HL-60 (cell line): Measurements from ENCODE around the gene MAK.

Source experiments
- DNase-seq, 2 experiments: peaks; one replicate each; pipeline ENCODE4 v3.0.0-alpha.2; 2010 to 2020; ENCODE audit warnings: low read depth in 1 of 2, low spot score in 1 of 2
- H3K27ac ChIP-seq: fragments of 250-450 bp; sonication (Bioruptor Pico); replicated peaks from 2 replicates; pipeline ENCODE4 v1.5.1; 2020; ENCODE audit warnings: mild to moderate bottlenecking, moderate library complexity
- H3K27me3 ChIP-seq: fragments of 250-450 bp; sonication (Bioruptor Pico); 2 replicates; pipeline ENCODE4 v1.5.1; 2021; ENCODE audit warnings: mild to moderate bottlenecking, moderate library complexity; ENCODE audit not compliant: insufficient read depth, poor library complexity, severe bottlenecking
- H3K4me3 ChIP-seq: replicated peaks from 2 replicates; pipeline ENCODE4 v1.5.1; 2011; ENCODE audit warnings: mild to moderate bottlenecking, control low read depth, low read length; ENCODE audit not compliant: insufficient read depth
- CTCF ChIP-seq: IDR thresholded peaks from one replicate; pipeline ENCODE4 v1.5.1; 2011; ENCODE audit warnings: low read length, control low read depth, inconsistent platforms; ENCODE audit not compliant: insufficient read depth
- GABPA ChIP-seq: IDR thresholded peaks from 2 replicates; pipeline ENCODE4 v1.6.1; 2012; ENCODE audit warnings: low read depth
- POLR2AphosphoS5 ChIP-seq: IDR thresholded peaks from 2 replicates; pipeline ENCODE4 v1.6.1; 2012; ENCODE audit warnings: low read depth
- REST ChIP-seq: IDR thresholded peaks from 2 replicates; pipeline ENCODE4 v1.6.1; 2012; ENCODE audit warnings: low read depth; ENCODE audit not compliant: insufficient replicate concordance
- SPI1 ChIP-seq: IDR thresholded peaks from 2 replicates; pipeline ENCODE4 v1.6.1; 2012; ENCODE audit warnings: low read depth, mild to moderate bottlenecking, borderline replicate concordance

Gene MAK

DNA sequence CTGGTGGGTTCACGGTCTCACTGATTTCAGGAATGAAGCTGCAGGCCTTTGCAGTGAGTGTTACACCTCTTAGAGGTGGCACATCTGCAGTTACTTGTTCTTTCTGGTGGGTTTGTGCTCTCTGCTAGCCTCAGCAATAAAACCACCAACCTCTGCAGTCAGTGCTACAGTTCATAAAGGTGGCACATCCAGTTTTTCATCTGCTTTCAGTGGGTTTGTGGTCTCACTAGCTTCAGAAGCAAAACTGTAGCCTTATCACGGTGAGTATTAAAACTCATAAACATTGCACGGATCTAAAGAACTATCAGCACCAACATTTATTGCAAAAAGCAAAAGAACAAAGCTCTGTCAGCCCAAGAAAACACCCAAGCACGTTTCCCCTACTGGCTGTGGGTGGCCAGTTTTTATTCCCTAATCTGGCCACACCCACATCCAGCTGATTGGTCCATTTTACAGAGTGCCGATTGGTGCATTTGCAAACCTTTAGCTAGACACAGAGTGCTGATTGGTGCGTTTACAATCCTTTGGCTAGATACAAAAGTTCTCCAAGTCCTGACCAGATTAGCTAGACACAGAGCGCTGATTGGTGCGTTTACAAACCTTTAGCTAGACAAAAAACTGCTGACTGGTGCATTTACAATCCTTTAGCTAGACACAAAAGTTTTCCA is 118.9 kb downstream of the MAK start:
- peak overlapping the region; percentile 83 for H3K27ac ChIP-seq
- TF ChIP-seq CTCF (no peak), GABPA (no peak), SPI1 (no peak), POLR2AphosphoS5 (no peak), REST (no peak)
- peak in 1 of 2 experiments; percentile 18 for DNase-seq
- no peaks in the 10 kb centered on the region for H3K27me3 ChIP-seq
- H3K4me3 ChIP-seq: peak overlapping the region; percentile 49

- Histone ChIP-seq H3K4me3 (no peak overlapping the region), H3K27me3 (no peaks in the 10 kb centered on the region), H3K27ac (no peak overlapping the region)
- DNase-seq: no peak
- no peak for TF ChIP-seq SPI1
- no peak for TF ChIP-seq CTCF
- no peak for TF ChIP-seq REST
Observed at GRCh38 chr6:10713962-10714361, 124.4 kb downstream of the MAK start.
